GM21529 (cell line): ENCODE data around the gene THAP9.
A peak's percentile ranks its signal among the peaks of the same experiment; 100 is the strongest.
"Not testable (repeated sequence)": the region's sequence is repeated elsewhere in the genome, so short reads cannot be mapped to it uniquely, and the experiment has no call there.

ENCODE experiments used
- ATAC-seq: cut with Tn5 transposase; IDR thresholded peaks from one replicate; pipeline ENCODE4 v1.9.1; 2021; ENCODE audit not compliant: unreplicated experiment

THAP9 gene

GRCh38 chr4:82896755-82897154, 3.8 kb upstream of the THAP9 start:
- ATAC-seq, result no peak

- ATAC-seq, result no peak
These were observed 2.0 kb upstream of the THAP9 start for GRCh38 chr4:82898322-82899243.

- no peak for ATAC-seq
These were observed 1.0 kb upstream of the THAP9 start for GRCh38 chr4:82899374-82900065.

GRCh38 chr4:82900066-82900410, 497 bp upstream of the THAP9 start:
- ATAC-seq, result peak; percentile 8

GRCh38 chr4:82901183-82901718, 716 bp downstream of the THAP9 start:
- ATAC-seq, result no peak

GRCh38 chr4:82903737-82904136, 3.2 kb downstream of the THAP9 start:
- no peak for ATAC-seq

GRCh38 chr4:82905205-82905604, 4.7 kb downstream of the THAP9 start:
- ATAC-seq, result peak; percentile 50

- ATAC-seq, result peak; percentile 52
These were observed 5.9 kb downstream of the THAP9 start for GRCh38 chr4:82906469-82906868.

- ATAC-seq, result no peak
These were observed 8.8 kb downstream of the THAP9 start for GRCh38 chr4:82909326-82909725.

- ATAC-seq, result no peak
These were observed 12.8 kb downstream of the THAP9 start for GRCh38 chr4:82913305-82913704.

- ATAC-seq, result not testable (repeated sequence)
These were observed 13.4 kb downstream of the THAP9 start for GRCh38 chr4:82913968-82914367.

- ATAC-seq, result no peak
These were observed 17.6 kb downstream of the THAP9 start for GRCh38 chr4:82918091-82918490.

- ATAC-seq, result no peak
These were observed 18.9 kb downstream of the THAP9 start for GRCh38 chr4:82919386-82919785.

- ATAC-seq, result no peak
These were observed 21.3 kb downstream of the THAP9 start for GRCh38 chr4:82921795-82922194.

- ATAC-seq, result no peak
These were observed 30.6 kb downstream of the THAP9 start for GRCh38 chr4:82930848-82931755.

GRCh38 chr4:82934441-82934840, 33.9 kb downstream of the THAP9 start:
- ATAC-seq, result no peak

- no peak for ATAC-seq
These were observed 38.9 kb downstream of the THAP9 start for GRCh38 chr4:82939414-82939813.

- no peak for ATAC-seq
These were observed 47.0 kb downstream of the THAP9 start for GRCh38 chr4:82947498-82947897.

GRCh38 chr4:82948647-82949204, 48.2 kb downstream of the THAP9 start:
- no peak for ATAC-seq

GRCh38 chr4:82951196-82951595, 50.7 kb downstream of the THAP9 start:
- no peak for ATAC-seq

GRCh38 chr4:82954212-82954611, 53.7 kb downstream of the THAP9 start:
- no peak for ATAC-seq
